GM18909 (cell line): ENCODE results near the gene CACTIN.
A peak's percentile ranks its signal among the peaks of the same experiment; 100 is the strongest.
"Not testable (repeated sequence)": the region's sequence is repeated elsewhere in the genome, so short reads cannot be mapped to it uniquely, and the experiment has no call there.

Experiments
- ATAC-seq: cut with Tn5 transposase; IDR thresholded peaks from one replicate; pipeline ENCODE4 v1.9.1; 2021; ENCODE audit warnings: mild to moderate bottlenecking; ENCODE audit not compliant: unreplicated experiment, poor library complexity

CACTIN gene

GRCh38 chr19:3575949-3576673, 50.5 kb downstream of the CACTIN start:
- ATAC-seq: no peak

- no peak for ATAC-seq
These were observed 51.3 kb downstream of the CACTIN start for GRCh38 chr19:3575260-3575741.

- ATAC-seq: no peak
These were observed 52.5 kb downstream of the CACTIN start for GRCh38 chr19:3573858-3574637.

GRCh38 chr19:3573162-3573857, 53.3 kb downstream of the CACTIN start:
- peak; percentile 7 for ATAC-seq

- no peak for ATAC-seq
These were observed 53.8 kb downstream of the CACTIN start, which contains the start of gene HMG20B for GRCh38 chr19:3572855-3573161. Gene HMG20B, plus strand, starts transcription at chr19:3572944. Its CDS starts 366 bp downstream, at chr19:3573310.

GRCh38 chr19:3572132-3572854, 54.3 kb downstream of the CACTIN start:
- peak; percentile 87 for ATAC-seq

GRCh38 chr19:3570606-3571011, 56.0 kb downstream of the CACTIN start:
- ATAC-seq: no peak

- not testable (repeated sequence) for ATAC-seq
These were observed 56.5 kb downstream of the CACTIN start for GRCh38 chr19:3570042-3570441.

GRCh38 chr19:3565139-3565538, 61.5 kb downstream of the CACTIN start:
- ATAC-seq: no peak

GRCh38 chr19:3563709-3564524, 62.7 kb downstream of the CACTIN start:
- ATAC-seq: no peak
